HG03280 (cell line): Measurements from ENCODE around the gene ERICH6.
A peak's percentile ranks its signal among the peaks of the same experiment; 100 is the strongest.

Experiments used
- ATAC-seq: cut with Tn5 transposase; IDR thresholded peaks from one replicate; pipeline ENCODE4 v1.9.1; 2021; ENCODE audit warnings: mild to moderate bottlenecking, moderate library complexity; ENCODE audit not compliant: unreplicated experiment

Gene ERICH6

GRCh38 chr3:150737874-150738679 is 34.4 kb upstream of the ERICH6 start:
- ATAC-seq, result peak; percentile 42

- ATAC-seq, result no peak
These were observed 33.4 kb upstream of the ERICH6 start for GRCh38 chr3:150736903-150737832.

- ATAC-seq, result no peak
These were observed 32.6 kb upstream of the ERICH6 start for GRCh38 chr3:150736316-150736719.

- no peak for ATAC-seq
These were observed 31.0 kb upstream of the ERICH6 start for GRCh38 chr3:150734795-150735119.

- ATAC-seq, result no peak
These were observed 30.4 kb upstream of the ERICH6 start for GRCh38 chr3:150733936-150734794.

- ATAC-seq, result no peak
These were observed 29.7 kb upstream of the ERICH6 start for GRCh38 chr3:150733373-150733935.

GRCh38 chr3:150729682-150730360 is 26.1 kb upstream of the ERICH6 start:
- ATAC-seq, result no peak

- ATAC-seq, result no peak
These were observed 24.2 kb upstream of the ERICH6 start for GRCh38 chr3:150727653-150728502.

GRCh38 chr3:150725548-150725947 is 21.8 kb upstream of the ERICH6 start:
- no peak for ATAC-seq

GRCh38 chr3:150723946-150724345 is 20.2 kb upstream of the ERICH6 start:
- ATAC-seq, result no peak

- no peak for ATAC-seq
These were observed 18.5 kb upstream of the ERICH6 start for GRCh38 chr3:150722267-150722666.

- ATAC-seq, result peak; percentile 88
These were observed 17.8 kb upstream of the ERICH6 start for GRCh38 chr3:150721285-150722130.

GRCh38 chr3:150720444-150720843 is 16.7 kb upstream of the ERICH6 start:
- no peak for ATAC-seq

- no peak for ATAC-seq
These were observed 6.4 kb upstream of the ERICH6 start for GRCh38 chr3:150710097-150710496.

GRCh38 chr3:150703299-150703755 is 393 bp downstream of the ERICH6 start:
- peak; percentile 28 for ATAC-seq

GRCh38 chr3:150699068-150699639 is 4.6 kb downstream of the ERICH6 start:
- ATAC-seq, result no peak

GRCh38 chr3:150697646-150698045 is 6.1 kb downstream of the ERICH6 start:
- no peak for ATAC-seq
